ENCODE results near the gene ADAMTS5. TPM values are rescaled to one million over a fixed set of nuclear protein-coding genes. Genes with fewer than 3 reads are reported as not detected.

The ADAMTS5 gene
- total RNA-seq, 2 experiments from 2014 or later = not detected

DNA sequence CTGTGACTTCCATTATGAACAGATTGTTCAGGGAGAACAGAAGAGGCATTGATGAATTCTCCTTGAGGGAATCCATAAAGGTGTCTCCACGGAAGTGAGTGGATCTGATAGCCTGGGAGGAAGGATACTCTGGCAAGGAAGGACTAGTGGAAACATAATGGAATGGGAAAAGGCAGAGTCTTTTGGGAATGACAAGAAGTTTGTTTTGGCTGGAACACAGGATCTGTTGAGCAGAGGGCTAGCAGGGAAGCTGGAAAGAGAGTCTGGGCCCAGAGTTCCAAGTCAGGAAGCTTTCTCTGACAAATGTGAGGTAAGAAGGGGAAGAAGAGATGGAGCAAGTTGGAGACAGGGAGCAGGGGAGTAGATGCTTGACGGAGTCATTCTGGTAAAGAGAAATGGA is 8.1 kb downstream of the ADAMTS5 start:
- no peak overlapping the region for H3K27ac Mint-ChIP-seq
- no peaks in the 10 kb centered on the region for H3K9me3 Mint-ChIP-seq
- no peak for DNase-seq
- no peaks in the 10 kb centered on the region for H3K36me3 Mint-ChIP-seq
- no peaks in the 10 kb centered on the region for H3K4me1 Mint-ChIP-seq
- H3K27me3 Mint-ChIP-seq = peaks cover 7% of the 10 kb centered on the region
- no peak overlapping the region for H3K4me3 Mint-ChIP-seq

DNA sequence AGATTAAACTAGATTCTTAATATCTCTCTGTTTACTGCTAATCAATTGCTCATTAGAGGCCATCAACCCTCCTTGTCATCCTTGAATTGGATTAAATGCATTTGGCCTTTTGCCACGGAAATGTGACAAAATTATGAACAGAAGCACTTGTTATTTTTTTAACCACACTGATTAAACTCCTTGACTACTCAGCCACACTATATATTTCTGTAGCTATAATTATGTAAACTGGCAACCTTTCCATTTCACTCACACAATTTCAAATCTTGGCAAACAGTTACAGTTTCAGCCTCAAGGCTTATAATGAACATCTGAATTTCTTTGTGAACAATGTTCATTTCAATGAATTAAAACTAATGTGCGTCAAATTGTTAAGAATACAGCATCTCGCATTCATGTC is 10.1 kb downstream of the ADAMTS5 start:
- no peaks in the 10 kb centered on the region for H3K4me1 Mint-ChIP-seq
- H3K36me3 Mint-ChIP-seq = no peaks in the 10 kb centered on the region
- no peak for DNase-seq
- no peaks in the 10 kb centered on the region for H3K27me3 Mint-ChIP-seq
- no peaks in the 10 kb centered on the region for H3K9me3 Mint-ChIP-seq
- no peak overlapping the region for H3K4me3 Mint-ChIP-seq
- H3K27ac Mint-ChIP-seq = no peak overlapping the region

DNA sequence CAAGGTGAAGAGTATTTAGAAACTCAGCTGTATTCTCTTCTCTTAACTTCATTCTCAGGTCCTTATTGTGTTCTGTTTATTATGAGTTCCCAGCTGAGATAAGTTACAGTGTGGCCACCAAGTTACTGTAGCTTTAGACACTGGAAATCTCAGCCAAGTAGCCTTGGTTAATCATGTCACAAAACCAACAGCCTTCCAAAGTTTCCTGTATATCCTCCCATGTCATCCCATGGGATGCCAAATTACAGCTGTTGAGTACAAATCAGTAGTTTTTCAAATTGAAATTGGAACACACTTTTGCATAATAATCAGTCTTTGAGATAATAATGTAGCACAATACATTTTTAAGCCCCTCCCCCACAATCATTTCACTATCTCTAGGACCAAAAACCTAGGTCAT is 10.7 kb downstream of the ADAMTS5 start:
- no peaks in the 10 kb centered on the region for H3K36me3 Mint-ChIP-seq
- no peaks in the 10 kb centered on the region for H3K9me3 Mint-ChIP-seq
- DNase-seq = no peak
- no peaks in the 10 kb centered on the region for H3K27me3 Mint-ChIP-seq
- no peak overlapping the region for H3K27ac Mint-ChIP-seq
- no peak overlapping the region for H3K4me3 Mint-ChIP-seq
- no peaks in the 10 kb centered on the region for H3K4me1 Mint-ChIP-seq

DNA sequence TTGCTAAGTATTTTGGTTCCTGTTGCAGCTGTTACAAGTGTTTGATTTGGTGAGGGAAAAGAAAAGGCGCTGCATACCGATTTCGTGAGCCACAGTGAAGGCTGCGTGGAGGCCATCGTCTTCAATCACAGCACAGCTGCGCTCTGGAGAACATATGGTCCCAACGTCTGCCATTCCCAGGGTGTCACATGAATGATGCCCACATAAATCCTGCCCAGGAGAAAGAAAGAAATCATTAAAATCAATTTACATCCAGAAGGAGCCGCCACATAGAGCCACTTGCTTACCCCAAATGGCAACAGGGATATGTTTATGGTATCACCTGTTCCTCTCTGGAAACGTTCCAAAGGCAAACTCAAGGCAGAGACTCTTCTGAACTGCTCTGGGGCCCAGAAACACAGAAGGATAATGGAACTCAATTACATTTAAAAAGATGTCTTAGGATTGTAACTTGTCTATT is 12.2 kb downstream of the ADAMTS5 start:
- H3K4me3 Mint-ChIP-seq = no peak overlapping the region
- no peak overlapping the region for H3K27ac Mint-ChIP-seq
- H3K36me3 Mint-ChIP-seq = no peaks in the 10 kb centered on the region
- no peaks in the 10 kb centered on the region for H3K4me1 Mint-ChIP-seq
- no peaks in the 10 kb centered on the region for H3K27me3 Mint-ChIP-seq
- H3K9me3 Mint-ChIP-seq = no peaks in the 10 kb centered on the region
- no peak for DNase-seq

DNA sequence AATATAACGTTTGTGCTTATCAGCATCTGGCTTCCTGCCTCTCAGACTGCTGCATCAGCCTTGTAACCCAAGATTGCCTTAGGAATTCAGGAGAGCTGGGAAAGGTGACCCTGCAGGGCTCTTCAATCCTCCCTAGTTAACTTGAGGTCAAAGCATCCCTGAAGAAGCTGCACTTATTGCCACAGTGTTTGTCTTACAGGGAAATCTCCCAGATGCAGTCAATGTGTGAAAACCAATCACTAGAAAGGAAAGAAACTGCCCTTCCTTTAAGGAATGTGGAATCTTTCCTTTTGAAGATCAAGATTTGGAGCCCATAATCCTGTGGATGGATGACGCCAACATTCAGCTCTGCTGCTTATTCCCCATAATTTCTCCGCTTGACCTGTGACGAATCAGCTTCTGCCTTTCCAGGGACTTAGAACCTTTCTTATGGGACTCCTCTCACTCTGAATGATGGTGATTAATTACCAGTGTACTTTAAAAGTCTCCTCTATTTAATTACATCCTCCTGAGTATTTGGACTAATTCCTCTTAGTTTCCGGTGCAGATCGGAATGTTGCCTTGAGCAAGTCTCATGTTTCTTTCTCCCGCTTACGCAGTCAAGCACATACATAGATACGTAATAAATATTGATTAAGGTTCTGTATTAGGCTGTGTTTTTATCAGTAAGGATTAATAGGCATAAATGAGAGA is 14.4 kb downstream of the ADAMTS5 start:
- Mint-ChIP-seq H3K36me3 (no peaks in the 10 kb centered on the region), H3K4me3 (no peak overlapping the region), H3K9me3 (no peaks in the 10 kb centered on the region), H3K4me1 (no peaks in the 10 kb centered on the region), H3K27me3 (no peaks in the 10 kb centered on the region), H3K27ac (no peak overlapping the region)
- DNase-seq = no peak

DNA sequence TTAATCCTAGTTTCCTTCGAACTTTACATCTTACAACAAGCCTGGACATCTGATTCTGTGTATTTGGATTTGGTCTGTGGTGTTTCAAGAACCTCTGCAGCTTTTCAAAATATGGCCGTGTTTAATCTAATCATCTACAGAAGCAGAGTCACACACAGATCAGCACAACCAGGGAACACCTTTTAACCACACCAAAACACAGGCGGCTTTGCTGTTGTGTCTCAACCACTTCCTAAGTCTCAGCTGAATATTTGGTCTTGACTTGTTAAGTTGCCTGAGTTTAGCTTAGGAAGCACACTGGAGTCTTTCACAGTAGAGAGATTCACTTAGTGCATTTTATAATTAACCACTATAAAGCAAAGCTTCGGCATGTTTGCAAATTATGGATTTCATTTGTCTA is 17.1 kb downstream of the ADAMTS5 start:
- Mint-ChIP-seq H3K36me3 (no peaks in the 10 kb centered on the region), H3K4me1 (no peaks in the 10 kb centered on the region), H3K9me3 (no peaks in the 10 kb centered on the region), H3K27ac (no peak overlapping the region), H3K27me3 (peaks cover 4% of the 10 kb centered on the region), H3K4me3 (no peak overlapping the region)
- DNase-seq = no peak

DNA sequence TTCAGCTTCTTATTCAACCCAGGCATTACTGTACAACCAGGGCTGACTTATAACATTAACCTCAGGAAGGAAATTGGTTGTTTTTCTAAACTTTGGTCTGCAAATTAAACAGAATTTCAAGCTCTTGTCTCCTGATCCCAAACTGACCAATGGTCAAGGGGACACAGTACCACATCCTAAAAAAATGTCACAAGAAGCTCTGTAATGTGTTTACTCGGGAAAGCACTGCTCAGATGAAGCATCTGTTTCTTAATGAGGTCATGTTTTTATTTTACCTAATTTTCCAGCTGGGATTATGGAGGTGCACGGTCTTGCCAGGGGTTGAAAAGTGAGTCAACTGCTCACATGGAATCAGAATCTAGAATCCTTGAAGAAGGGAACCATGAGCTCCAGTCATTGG is 18.7 kb downstream of the ADAMTS5 start:
- Mint-ChIP-seq H3K4me3 (no peak overlapping the region), H3K27ac (no peak overlapping the region), H3K4me1 (no peaks in the 10 kb centered on the region), H3K36me3 (no peaks in the 10 kb centered on the region), H3K27me3 (peaks cover 12% of the 10 kb centered on the region), H3K9me3 (no peaks in the 10 kb centered on the region)
- no peak for DNase-seq

DNA sequence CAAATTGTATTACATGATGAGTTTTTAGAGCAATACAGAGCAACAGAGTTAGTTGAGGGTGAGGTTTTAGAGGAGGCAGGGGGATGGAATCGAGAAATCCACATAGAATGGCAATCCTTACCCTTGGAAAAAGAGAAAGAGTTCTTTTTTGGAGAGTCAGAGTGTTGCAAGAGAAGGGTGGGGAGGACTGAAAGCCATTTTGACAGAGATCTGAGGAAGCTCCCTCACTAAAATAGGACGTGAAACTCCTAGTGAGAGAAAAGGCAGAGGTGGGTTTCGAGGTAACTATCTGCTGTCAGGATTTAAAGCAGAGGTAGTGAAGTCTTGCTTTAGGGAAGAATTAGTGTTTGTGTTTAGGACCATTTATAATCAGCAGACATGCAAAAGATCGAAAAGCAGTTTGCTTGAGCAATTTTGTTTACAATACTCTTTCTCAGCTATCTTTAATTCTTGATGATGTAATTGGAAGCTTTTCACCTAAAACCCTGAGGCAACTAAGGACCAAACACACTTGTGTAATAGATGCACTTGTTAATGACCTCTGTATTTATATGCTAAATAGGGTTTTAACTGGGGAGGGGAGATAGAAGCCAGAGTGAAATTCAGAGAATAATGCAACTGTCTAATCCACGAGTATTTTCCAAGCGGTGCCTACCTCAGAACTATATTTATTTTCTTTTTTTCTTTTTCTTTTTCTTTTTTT is 20.0 kb downstream of the ADAMTS5 start:
- no peaks in the 10 kb centered on the region for H3K4me1 Mint-ChIP-seq
- H3K27ac Mint-ChIP-seq = no peak overlapping the region
- H3K9me3 Mint-ChIP-seq = no peaks in the 10 kb centered on the region
- H3K27me3 Mint-ChIP-seq = peaks cover 12% of the 10 kb centered on the region
- DNase-seq = no peak
- no peaks in the 10 kb centered on the region for H3K36me3 Mint-ChIP-seq
- no peak overlapping the region for H3K4me3 Mint-ChIP-seq

DNA sequence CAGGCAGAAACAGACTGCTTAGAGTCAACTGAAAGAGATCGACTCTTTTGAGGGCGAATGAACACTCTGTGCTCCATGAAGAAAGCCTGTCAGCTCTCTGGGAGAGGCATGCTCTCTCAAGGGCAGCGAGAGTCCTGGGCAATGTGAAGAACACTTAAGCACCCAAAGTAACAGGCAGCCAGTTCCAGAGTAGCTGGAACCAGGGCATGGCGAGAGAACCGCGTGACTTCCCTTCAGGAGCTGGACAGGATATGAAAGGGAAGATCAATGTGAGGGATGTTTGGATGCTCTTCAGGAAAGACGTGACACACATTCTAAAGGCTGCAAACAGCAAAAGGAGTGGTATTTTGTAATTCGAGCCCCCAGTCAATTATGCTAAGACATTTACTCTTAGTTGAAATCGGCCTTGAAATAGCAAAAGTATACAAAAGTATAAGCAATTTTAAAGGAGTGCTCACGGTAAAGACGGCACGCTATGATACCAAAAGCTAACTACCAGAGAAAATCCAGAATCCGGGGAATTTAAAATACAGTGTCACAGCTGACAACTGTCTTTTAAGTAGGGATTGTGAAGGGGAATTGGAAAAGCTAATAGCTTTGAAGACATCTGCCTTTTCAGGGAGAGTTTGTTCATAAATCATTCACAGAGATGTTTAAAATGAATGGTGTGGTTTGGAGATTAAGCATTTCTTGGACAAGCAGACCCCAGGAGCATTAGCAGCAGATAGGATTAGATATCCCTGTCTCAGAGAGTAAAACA is 20.8 kb downstream of the ADAMTS5 start:
- no peak for DNase-seq
- H3K4me3 Mint-ChIP-seq = no peak overlapping the region
- no peak overlapping the region for H3K27ac Mint-ChIP-seq
- H3K9me3 Mint-ChIP-seq = no peaks in the 10 kb centered on the region
- no peaks in the 10 kb centered on the region for H3K36me3 Mint-ChIP-seq
- peaks cover 12% of the 10 kb centered on the region for H3K27me3 Mint-ChIP-seq
- H3K4me1 Mint-ChIP-seq = no peaks in the 10 kb centered on the region

DNA sequence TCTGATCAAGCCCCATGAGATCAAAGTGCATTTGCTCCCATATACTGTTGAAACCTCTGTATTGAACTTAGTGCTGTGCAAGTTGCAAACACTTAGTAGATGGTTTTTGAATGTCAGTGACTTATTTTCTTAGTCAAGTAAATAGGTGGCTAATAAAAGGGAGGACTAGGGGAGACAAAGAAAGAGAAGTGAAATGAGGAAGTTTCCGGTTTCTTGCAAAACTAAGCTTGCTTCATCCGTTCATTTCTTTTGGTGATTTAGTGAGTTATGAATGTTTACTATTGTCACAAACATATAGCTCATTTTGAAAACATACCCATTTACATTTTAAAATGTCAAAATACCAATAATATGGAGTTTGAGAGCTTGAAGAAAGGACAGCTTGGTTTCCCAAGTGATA is 23.0 kb downstream of the ADAMTS5 start:
- Mint-ChIP-seq H3K27me3 (peaks cover 12% of the 10 kb centered on the region), H3K4me1 (no peaks in the 10 kb centered on the region), H3K4me3 (no peak overlapping the region), H3K9me3 (no peaks in the 10 kb centered on the region), H3K36me3 (no peaks in the 10 kb centered on the region), H3K27ac (no peak overlapping the region)
- DNase-seq = no peak

DNA sequence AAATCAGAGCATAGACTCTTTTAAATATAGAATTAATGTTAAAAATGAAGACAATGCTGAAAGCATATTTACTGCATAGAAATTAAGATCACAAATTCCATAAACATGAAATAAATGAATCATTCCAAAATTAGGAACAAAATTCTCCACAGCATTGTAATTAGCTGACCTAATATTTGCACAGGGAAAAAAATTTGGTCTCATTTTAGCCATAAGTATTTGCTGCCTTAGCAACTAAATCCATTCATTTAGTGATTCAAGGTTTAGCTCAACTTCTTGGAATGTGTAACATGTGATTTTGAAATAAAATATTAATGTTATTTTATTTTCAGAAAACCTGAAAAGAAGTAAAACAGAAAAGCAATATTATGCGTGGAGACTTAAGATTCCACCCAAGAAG is 25.5 kb downstream of the ADAMTS5 start:
- H3K4me3 Mint-ChIP-seq = no peak overlapping the region
- no peaks in the 10 kb centered on the region for H3K36me3 Mint-ChIP-seq
- H3K27me3 Mint-ChIP-seq = peaks cover 14% of the 10 kb centered on the region
- DNase-seq = no peak
- no peak overlapping the region for H3K27ac Mint-ChIP-seq
- no peaks in the 10 kb centered on the region for H3K9me3 Mint-ChIP-seq
- H3K4me1 Mint-ChIP-seq = no peaks in the 10 kb centered on the region

DNA sequence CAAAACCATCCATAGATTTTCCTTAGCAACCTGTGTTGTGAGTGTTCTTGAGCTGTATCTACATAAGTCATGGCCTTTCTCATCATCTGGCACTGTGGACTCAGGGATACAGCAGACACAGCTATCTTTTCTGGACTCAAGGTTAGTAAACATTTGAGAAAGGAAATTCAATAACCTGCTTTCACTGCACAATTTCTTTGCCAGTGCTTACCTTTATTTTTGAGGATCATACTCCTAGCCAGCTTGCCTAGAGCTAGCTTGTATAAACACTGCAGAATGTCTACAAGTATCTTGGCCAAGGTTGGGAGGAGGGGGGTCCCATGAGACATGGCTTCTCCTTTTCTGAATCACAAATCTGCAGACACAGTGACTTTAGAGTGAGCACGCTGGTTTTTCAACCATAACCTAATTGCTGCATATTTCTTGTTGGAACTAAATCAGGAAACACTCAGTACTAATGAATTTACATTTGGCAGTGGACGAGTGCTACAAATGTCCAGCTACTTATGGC is 27.2 kb downstream of the ADAMTS5 start:
- Mint-ChIP-seq H3K4me3 (no peak overlapping the region), H3K27me3 (peaks cover 9% of the 10 kb centered on the region), H3K9me3 (no peaks in the 10 kb centered on the region), H3K4me1 (no peaks in the 10 kb centered on the region), H3K36me3 (no peaks in the 10 kb centered on the region), H3K27ac (no peak overlapping the region)
- no peak for DNase-seq

DNA sequence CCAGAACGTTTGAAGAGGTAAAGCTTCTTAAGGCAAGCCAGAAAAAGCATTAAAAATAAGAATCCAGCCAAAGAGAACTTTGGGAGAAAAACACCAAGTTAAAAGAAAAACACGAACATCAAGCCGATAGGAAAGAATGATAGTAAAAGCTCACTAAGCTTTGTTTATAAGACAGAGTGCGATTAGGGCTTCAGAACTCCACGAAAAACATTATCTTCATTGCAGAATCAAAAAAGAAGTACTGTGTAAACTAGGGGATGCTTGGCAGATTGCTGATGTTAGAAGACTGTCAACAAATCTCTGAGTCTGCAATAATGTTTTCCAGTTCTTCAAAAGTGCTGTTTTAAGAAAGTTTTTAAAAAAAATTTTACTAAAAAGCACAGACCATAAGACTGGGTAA is 30.2 kb downstream of the ADAMTS5 start:
- H3K4me1 Mint-ChIP-seq = no peaks in the 10 kb centered on the region
- no peak for DNase-seq
- no peaks in the 10 kb centered on the region for H3K9me3 Mint-ChIP-seq
- H3K4me3 Mint-ChIP-seq = no peak overlapping the region
- no peak overlapping the region for H3K27ac Mint-ChIP-seq
- peaks cover 3% of the 10 kb centered on the region for H3K27me3 Mint-ChIP-seq
- H3K36me3 Mint-ChIP-seq = no peaks in the 10 kb centered on the region

DNA sequence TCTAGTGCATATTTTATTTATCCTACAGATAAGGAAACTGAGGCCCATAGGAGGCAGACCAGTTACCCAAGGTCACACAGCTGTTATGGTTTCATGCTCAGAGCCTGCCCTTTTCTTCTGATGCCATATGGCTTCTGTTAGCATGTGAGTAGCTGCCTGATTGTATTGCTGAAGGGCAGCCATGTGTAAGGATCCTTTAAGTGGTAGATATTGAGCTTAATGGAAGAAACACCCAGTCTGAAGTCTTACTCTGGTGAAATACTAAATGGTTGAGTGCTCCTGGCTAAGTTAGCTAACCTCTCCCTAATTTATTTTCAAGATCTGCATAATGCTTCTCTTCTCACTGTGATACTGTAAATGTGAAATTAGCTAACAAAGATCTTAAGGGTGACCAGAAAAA is 30.9 kb downstream of the ADAMTS5 start:
- Mint-ChIP-seq H3K27me3 (peaks cover 3% of the 10 kb centered on the region), H3K27ac (no peak overlapping the region), H3K36me3 (no peaks in the 10 kb centered on the region), H3K4me3 (no peak overlapping the region), H3K9me3 (no peaks in the 10 kb centered on the region), H3K4me1 (no peaks in the 10 kb centered on the region)
- DNase-seq = no peak

DNA sequence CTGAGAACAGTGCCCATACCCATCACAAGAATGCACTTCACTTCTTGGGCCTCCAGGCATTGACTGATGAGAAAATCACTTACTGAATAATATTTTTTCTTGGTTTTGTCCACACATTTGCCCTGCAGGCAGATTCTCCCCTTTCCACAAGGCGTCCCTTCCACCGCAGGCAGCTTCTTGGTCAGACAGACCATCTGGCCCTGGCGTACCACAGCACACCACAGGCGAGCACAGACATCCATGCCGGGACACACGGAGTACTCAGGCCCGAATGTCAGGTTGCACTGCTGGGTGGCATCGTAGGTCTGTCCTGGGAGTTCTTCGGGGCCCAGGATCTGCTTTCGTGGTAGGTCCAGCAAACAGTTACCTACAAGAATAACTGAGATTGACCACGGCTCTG is 32.5 kb downstream of the ADAMTS5 start:
- H3K9me3 Mint-ChIP-seq = no peaks in the 10 kb centered on the region
- H3K4me3 Mint-ChIP-seq = no peak overlapping the region
- DNase-seq = no peak
- peaks cover 3% of the 10 kb centered on the region for H3K27me3 Mint-ChIP-seq
- H3K27ac Mint-ChIP-seq = no peak overlapping the region
- no peaks in the 10 kb centered on the region for H3K36me3 Mint-ChIP-seq
- no peaks in the 10 kb centered on the region for H3K4me1 Mint-ChIP-seq

All from activated naive CD8-positive, alpha-beta T cell treated with anti-CD3 and anti-CD28 coated beads for 36 hours (primary cell).